Measurements from ENCODE around the gene STPG2.

Gene STPG2

GRCh38 chr4:97548943-97549583 is 594.2 kb downstream of the STPG2 start:
- DNase-seq (ENCODE audit: low read depth), result no peak
- TF ChIP-seq CTCF (IDR thresholded peaks at IDR 0.05; ENCODE audit: control insufficient read depth, insufficient read depth, low read depth, low read length, missing control alignments), result no peak
- no peak overlapping the region for H3K4me3 ChIP-seq (ENCODE audit: control insufficient read depth, low read depth, low read length)

- no peak overlapping the region for H3K4me3 ChIP-seq (ENCODE audit: control insufficient read depth, low read depth, low read length)
- TF ChIP-seq CTCF (IDR thresholded peaks at IDR 0.05; ENCODE audit: control insufficient read depth, insufficient read depth, low read depth, low read length, missing control alignments), result no peak
- no peak for DNase-seq (ENCODE audit: low read depth)
Measured at GRCh38 chr4:97548186-97548585, 595.1 kb downstream of the STPG2 start.

GRCh38 chr4:97531351-97531750 is 611.9 kb downstream of the STPG2 start:
- no peak for TF ChIP-seq CTCF (IDR thresholded peaks at IDR 0.05; ENCODE audit: control insufficient read depth, insufficient read depth, low read depth, low read length, missing control alignments)
- DNase-seq (ENCODE audit: low read depth), result no peak
- H3K4me3 ChIP-seq (ENCODE audit: control insufficient read depth, low read depth, low read length), result no peak overlapping the region

- H3K4me3 ChIP-seq (ENCODE audit: control insufficient read depth, low read depth, low read length), result no peak overlapping the region
- TF ChIP-seq CTCF (IDR thresholded peaks at IDR 0.05; ENCODE audit: control insufficient read depth, insufficient read depth, low read depth, low read length, missing control alignments), result no peak
- DNase-seq (ENCODE audit: low read depth), result no peak
Measured at GRCh38 chr4:97530676-97531075, 612.6 kb downstream of the STPG2 start.

GRCh38 chr4:97525236-97525635 is 618.0 kb downstream of the STPG2 start:
- no peak for TF ChIP-seq CTCF (IDR thresholded peaks at IDR 0.05; ENCODE audit: control insufficient read depth, insufficient read depth, low read depth, low read length, missing control alignments)
- no peak overlapping the region for H3K4me3 ChIP-seq (ENCODE audit: control insufficient read depth, low read depth, low read length)
- DNase-seq (ENCODE audit: low read depth), result no peak

- no peak for DNase-seq (ENCODE audit: low read depth)
- H3K4me3 ChIP-seq (ENCODE audit: control insufficient read depth, low read depth, low read length), result no peak overlapping the region
- no peak for TF ChIP-seq CTCF (IDR thresholded peaks at IDR 0.05; ENCODE audit: control insufficient read depth, insufficient read depth, low read depth, low read length, missing control alignments)
Measured at GRCh38 chr4:97517939-97518338, 625.3 kb downstream of the STPG2 start.

- no peak overlapping the region for H3K4me3 ChIP-seq (ENCODE audit: control insufficient read depth, low read depth, low read length)
- TF ChIP-seq CTCF (IDR thresholded peaks at IDR 0.05; ENCODE audit: control insufficient read depth, insufficient read depth, low read depth, low read length, missing control alignments), result no peak
- DNase-seq (ENCODE audit: low read depth), result no peak
Measured at GRCh38 chr4:97513917-97514316, 629.4 kb downstream of the STPG2 start.
